C1 segment of cervical spinal cord (tissue), 14 donors: ENCODE results near the gene SHISA2.

ENCODE experiments used
- DNase-seq, 14 donors: peaks; one replicate each; lab custom pipeline; 2025; lab: John Stamatoyannopoulos, UW

Gene SHISA2

DNA sequence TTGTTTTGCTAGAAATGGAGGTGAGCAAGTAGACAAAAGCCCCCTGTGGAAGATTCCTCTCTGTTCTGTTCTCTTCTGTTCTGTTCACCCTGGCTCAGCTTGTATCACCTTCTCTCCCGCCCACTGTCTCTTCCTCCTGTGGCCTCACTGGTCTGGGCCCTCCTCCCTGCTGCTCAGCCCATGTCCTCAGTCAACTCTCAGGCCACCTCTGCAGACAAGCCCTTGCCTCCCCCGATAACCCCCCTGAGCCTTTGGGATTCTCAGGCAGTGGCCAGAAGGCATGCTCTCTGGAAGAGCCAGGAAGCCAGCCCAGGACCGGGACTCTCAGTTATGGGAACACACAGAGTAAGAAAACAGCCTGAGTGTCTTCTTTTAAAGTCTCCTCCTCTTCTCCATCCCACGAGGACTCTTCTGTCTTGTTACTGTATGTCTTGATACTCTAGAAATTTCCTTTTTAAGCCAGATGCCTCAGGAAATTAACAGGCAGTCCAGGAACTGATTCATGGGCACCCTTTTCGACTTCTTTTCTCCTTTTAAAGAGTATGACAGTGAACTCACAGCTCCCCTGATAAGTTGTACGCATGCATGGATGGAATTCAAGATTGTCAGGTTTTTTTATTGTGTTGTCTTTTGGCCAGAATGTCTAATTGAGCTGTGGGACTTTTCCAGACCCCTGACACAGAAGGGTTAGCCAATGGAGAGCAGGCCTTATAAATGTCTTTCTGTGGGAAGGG lies 33.7 kb downstream of the SHISA2 start:
- DNase-seq: no peak

DNA sequence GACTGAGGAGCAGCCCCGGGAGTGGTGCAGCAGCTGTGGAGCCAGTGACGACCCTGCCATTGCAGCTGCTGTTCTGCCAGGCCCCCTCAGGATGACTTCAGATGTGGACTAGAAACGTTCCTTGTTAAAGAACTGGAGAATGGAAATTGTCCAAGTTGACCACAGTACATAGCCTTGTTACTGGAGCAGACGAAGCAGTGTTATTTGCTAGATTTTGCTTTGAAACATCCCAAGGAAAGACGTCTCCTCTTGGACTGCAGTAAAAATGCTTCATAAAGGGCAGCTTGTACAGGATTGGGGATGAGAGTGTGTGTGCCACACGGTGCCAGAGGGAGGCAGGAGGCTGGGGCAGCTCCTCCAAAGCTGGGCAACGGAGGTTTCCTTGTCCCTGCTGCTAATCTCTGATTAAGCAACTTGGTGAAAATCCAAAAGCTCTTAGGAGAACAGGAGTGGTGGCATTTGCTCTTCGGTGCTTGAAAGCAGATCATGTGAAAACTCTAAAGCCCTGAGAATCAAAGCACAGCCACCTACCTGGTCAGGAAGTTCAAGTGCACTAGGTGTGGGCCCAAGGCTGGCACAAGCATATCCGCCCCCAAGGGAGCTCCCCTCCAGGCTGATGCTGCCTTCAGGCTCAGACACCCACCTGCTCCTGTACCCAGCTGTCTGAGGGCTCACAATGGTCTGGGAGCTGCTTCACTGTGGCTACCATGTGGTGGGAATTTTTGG lies 34.5 kb downstream of the SHISA2 start:
- DNase-seq: peak in 6 of 14 donors; percentile 29 to 82 (median 35)

DNA sequence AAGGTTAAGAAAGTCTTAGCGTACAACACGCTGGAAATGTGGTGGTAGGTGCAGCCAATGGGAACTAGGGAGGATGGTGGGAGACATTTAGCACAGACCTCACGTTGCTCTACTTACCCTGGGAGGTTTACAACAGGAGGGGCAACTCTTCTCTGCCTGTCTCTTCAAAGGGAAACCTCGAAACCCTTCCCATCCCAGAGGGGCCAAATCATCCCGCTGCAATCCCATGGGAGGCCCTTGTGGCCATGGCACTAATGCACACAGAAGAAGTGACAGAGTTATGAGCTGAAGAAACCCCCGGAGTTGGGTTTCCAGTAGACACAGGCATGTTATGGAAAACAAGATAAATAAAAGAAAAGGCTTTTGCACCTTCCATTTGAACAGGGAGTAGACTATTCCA lies 35.6 kb downstream of the SHISA2 start:
- no peak for DNase-seq

DNA sequence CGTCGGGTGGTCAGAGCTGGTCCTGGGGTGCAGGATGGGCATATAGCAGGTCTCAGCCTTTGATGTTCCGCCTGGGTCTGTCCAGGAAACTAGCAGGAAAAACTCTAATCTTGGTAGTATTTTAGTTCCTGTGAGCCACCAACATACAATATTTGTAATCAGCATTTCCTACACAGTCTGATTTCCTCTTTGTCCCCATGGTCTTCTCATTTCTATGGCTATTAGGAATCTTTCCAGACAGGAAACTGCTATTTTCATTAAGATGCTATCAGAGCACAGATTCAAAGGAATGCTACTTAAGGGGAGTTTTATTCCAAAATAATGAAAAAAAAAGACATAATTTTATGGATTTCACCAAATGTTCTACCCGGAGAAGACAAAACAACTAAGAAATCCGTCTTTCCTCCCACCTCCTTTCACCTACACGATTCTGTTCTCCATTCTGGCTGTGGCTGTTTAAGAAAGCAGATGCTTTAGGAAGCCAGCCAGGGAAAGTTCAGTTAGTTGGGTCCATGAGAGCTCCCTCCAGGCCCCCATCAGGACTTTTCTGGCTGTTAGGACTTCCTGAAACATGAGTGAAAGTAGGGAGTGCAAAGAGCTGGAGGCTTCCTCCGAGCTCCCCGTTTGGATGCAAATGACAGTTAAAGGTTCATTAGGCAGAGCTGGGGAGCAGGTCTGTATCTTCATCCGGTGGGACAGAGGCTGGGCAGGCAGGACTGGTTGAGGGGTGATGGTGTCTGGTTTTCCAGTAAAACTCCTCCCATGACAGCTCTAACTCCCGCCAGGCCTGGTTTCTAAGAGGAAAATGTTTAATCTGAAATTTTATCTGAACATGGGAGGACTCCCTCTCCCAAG lies 36.3 kb downstream of the SHISA2 start:
- DNase-seq: no peak

DNA sequence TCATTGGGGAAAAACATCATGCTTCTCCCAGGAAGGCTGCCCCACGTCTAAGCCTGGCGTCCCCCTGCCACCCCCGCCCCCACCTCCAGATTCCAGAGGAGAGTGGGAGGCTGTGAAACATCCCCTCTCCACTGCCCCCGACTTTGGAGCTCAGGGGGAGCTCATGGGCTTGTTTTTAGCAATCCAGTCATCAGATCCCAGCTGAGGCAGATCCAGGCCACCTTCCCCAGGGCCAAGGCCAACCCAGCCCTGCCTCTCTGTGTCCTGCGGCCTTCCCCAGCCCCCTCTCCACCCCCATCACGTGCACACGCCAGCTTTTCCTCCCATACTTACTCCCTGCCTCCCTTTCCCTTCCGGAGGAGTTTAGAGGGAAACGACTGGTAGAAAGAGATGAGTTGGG lies 38.8 kb downstream of the SHISA2 start:
- DNase-seq: no peak

DNA sequence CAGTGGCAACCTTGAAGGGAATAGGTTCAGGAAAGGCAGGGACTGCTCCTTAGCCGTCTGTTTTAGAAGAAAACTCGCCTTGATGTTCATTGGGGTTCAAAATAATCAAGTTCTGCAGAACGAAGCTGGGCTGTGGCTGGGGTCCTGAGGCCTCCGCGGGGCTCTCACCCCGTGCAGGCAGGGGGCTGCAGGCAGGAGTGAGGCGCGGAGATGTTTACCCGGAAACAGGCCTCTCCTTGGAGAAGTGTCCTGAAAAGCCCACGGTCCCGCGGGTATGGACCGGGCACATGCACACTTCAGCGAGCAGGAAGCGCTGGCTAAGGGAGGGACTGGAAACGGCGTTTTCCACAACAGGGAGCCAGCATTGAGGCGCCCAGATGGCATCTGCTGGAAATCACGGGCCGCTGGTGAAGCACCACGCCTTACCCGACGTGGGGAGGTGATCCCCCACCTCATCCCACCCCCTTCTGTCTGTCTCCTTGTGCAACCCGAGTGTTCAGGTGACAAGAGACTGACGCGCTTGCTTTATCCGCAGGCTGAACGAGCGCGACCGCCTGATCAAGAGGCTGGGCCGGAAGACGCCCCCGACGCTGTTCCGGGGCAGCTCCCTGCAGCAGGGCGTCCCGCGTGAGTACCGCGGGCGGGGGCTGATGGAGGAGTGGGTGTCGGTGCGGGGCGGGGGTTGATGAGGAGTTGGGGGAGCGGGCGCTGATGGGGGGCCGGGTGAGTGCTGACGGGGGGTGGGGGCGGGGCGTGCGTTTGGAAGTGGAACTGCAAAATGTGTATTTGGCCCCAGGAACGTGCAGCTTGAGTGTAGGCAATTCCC lies 39.6 kb downstream of the SHISA2 start:
- DNase-seq: no peak

DNA sequence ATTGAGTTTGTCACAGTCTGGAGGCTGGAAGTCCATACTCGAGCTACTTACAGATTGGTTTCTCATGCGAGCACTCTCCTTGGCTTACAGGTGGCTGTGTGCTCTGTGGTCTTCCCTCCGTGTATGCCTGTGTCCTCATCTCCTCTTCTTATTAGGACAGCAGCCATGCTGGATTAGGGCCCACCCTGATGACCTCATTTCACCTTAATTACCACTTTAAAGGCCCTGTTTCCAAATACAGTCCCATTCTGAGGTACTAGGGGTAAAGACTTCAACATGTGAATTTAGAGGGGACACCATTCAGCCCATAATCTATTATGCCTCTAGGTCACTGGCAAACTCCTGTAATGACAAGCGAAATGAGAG lies 40.6 kb downstream of the SHISA2 start:
- no peak for DNase-seq

DNA sequence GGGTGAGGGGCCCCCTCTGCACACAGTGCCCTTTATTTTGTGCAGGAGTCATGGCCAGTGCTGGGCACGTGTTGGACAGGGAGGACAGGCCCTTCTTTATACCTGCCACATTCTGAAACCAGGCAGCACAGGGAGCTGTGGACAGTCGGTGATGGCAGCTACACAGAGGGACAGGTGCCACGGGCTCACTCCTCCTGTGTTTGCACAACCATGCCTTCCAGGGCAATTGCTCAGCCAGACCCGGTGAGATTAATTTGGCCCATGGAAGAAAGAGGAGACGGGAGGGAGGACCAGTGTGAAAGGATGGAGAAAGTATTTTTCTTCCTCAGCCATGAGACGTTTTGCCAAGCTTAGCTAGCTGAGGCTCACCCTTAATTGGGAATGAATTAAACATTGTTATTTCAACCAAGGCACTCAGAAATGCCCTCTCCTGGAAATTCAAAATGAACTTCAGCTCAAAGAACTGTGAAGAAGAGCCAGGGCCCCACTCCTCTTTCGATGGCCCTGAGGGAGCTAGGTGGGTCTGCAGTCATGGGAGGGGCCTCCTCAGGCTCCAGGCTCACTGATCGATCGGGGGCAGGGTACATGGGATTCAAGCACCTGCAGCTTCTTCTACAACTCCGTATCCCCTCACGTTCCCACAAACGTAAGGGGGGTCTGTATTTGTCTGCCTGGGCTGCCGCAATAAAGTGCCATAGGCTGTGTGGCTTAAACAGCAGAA lies 41.2 kb downstream of the SHISA2 start:
- DNase-seq: peak in 1 of 14 donors; percentile 12

DNA sequence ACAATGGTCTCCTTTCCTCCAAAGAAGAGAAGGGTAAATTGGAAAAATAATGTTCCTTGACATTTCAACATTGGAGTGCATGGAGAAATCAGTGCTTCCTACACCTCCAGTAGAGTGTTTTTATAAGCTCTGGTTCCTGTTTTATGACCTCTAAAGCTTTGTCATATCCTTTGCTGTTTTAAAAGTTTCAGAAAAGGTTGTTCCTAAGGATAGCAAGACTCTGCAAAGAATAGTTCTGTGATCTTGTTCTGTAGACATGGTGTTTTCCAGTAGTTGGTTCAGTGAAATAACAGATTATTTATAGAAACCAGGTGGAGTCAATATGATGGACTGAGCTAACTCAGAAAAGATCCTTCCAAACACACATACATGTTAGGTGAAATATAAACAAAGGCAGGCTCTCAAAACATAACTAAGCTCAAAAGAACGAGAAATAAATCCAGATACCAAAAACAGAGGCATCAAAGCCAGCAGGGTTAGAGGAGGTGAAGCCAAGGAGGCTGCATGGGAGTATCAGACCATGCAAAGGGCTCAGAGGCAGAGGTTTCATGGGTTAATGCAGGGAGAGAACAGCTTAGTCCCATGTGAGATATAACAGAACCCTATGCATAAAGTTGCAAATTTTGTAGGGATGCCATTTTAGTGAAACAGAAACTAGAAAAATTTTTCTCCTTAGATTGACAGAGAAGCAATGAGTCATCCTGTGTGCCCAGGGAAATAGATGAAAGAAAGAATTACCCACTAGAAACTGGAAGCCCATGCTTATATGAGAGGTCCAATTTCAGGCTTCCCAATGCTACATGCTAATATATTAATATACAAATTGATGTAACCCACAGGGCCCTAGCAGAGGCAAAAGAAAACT lies 44.3 kb downstream of the SHISA2 start:
- no peak for DNase-seq
